Fibroblast of upper back skin (primary cell): Measurements from ENCODE around the gene MOB3A.
"Not testable (repeated sequence)": the region's sequence is repeated elsewhere in the genome, so short reads cannot be mapped to it uniquely, and the experiment has no call there.

Source experiments
- DNase-seq: peaks from one replicate; pipeline ENCODE4 v3.0.0-alpha.2; 2013

The MOB3A gene

GRCh38 chr19:2103045-2103707, 7.0 kb upstream of the MOB3A start:
- no peak for DNase-seq

GRCh38 chr19:2101417-2102335, 5.5 kb upstream of the MOB3A start:
- DNase-seq, result no peak

GRCh38 chr19:2100719-2101061, 4.6 kb upstream of the MOB3A start:
- no peak for DNase-seq

- no peak for DNase-seq
Measured at GRCh38 chr19:2099937-2100718, 4.0 kb upstream of the MOB3A start.

DNA sequence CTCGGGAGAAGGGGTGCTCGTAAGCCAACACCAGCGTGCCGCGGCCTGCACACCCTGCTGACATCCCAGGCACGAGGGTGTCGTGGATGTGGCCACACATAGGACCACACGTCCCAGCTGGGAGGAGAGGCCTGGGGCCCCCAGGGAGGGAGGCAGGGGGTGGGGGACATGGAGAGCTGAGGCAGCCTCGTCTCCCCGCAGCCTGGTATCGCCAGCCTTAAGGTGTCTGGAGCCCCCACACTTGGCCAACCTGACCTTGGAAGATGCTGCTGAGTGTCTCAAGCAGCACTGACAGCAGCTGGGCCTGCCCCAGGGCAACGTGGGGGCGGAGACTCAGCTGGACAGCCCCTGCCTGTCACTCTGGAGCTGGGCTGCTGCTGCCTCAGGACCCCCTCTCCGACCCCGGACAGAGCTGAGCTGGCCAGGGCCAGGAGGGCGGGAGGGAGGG, 3.0 kb upstream of the MOB3A start:
- no peak for DNase-seq

DNA sequence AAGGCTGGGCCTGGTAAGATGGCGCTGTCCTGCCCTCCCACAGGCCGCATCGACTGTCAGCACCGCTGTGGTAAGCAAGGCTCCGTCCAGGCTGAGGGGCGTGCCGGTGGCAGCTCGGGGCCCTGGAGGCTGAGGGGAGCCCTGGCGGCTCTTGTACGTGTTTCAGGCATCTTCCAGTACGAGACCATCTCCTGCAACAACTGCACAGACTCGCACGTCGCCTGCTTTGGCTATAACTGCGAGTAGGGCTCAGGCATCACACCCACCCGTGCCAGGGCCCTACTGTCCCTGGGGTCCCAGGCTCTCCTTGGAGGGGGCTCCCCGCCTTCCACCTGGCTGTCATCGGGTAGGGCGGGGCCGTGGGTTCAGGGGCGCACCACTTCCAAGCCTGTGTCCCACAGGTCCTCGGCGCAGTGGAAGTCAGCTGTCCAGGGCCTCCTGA, 1.8 kb upstream of the MOB3A start:
- no peak for DNase-seq

GRCh38 chr19:2097203-2097885, 1.2 kb upstream of the MOB3A start:
- no peak for DNase-seq

- peak; percentile 96 for DNase-seq
Measured at GRCh38 chr19:2096480-2097202, 515 bp upstream of the MOB3A start, which contains the start of gene IZUMO4. Gene IZUMO4, plus strand, starts transcription at chr19:2096915. Its CDS starts 31 bp downstream, at chr19:2096946.

DNA sequence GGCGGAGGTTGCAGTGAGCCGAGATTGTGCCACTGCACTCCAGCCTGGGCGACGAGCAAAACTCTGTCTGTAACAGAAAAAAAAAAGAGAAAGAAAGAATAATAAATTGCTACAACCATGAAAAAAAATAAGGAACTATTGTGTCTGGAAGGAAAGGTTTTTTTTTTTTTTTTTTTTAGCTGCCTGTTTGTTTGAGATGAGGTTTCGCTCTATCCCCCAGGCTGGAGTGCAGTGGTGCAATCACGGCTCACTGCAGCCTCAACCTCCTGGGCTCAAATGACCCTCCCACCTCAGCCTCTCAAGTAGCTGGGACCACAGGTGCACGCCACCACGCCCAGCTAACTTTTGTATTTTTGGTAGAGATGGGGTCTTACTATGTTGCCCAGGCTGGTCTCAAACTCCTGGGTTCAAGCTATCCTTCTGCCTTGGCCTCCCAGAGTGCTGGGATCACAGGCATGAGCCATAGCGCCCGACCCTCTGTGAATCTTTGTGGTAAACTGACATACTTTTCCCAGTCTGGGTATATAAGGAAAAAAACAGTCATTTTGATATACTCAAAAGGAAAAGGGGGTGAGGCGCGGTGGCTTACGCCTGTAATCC, 4.1 kb downstream of the MOB3A start:
- DNase-seq, result not testable (repeated sequence)

DNA sequence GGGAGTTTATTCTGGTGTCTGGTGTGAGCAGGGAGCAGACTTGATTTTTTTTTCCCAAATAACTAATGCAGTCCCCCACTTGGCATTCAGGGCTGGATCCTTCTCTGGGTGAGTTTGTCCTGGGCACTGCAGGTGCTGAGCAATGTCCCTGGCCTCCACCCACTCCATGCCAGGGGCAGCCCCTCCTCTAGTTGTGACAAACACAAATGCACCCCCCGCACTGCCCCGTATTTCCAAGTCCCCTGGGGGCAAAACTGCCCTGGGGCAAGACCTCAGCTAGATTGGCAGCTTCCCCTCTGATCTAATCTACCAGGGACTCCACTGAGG, 6.4 kb downstream of the MOB3A start:
- DNase-seq, result no peak

- no peak for DNase-seq
Measured at GRCh38 chr19:2089001-2089711, 7.0 kb downstream of the MOB3A start.

- DNase-seq, result no peak
Measured at GRCh38 chr19:2087621-2088100, 8.5 kb downstream of the MOB3A start.

DNA sequence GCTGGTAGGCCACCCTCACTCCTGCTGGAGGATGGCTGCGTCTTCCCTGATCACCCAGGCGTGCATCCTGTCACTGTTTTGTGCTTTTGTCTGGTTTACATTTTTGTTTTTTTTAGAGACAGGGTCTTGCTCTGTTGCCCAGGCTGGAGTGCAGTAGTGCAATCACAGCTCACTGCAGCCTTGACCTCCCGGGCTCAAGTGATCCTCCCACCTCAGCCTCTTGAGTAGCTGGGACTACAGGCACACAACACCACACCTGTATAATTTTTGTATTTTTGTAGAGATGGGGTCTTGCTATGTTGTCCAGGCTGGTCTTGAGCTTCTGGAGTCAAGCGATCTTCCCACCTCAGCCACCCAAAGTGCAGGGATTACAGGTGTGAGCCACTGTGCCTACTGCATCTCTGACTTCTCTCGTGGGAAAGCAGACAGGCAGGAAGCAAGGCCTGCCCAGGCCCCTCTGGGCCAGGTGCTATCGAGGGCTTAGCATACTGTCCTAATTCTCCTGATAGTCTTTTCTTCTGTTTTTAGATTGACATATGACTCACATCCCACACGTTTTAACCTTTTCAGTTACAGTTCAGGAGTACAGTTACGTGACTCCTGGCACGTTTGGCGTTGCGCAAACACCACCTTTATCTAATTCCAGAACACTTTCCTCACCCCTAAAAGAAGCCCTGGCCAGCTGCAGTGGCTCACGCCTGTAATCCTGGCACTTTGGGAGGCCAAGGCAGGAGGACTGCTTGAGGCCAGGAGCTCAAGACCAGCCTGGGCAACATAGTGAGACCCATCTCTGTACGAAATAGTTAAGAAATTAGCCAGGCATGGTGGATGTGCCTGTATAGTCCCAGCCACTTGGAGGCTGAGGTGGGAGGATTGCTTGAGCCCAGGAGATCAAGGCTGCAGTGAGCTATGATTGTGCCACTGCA, 9.2 kb downstream of the MOB3A start:
- peak; percentile 16 for DNase-seq

DNA sequence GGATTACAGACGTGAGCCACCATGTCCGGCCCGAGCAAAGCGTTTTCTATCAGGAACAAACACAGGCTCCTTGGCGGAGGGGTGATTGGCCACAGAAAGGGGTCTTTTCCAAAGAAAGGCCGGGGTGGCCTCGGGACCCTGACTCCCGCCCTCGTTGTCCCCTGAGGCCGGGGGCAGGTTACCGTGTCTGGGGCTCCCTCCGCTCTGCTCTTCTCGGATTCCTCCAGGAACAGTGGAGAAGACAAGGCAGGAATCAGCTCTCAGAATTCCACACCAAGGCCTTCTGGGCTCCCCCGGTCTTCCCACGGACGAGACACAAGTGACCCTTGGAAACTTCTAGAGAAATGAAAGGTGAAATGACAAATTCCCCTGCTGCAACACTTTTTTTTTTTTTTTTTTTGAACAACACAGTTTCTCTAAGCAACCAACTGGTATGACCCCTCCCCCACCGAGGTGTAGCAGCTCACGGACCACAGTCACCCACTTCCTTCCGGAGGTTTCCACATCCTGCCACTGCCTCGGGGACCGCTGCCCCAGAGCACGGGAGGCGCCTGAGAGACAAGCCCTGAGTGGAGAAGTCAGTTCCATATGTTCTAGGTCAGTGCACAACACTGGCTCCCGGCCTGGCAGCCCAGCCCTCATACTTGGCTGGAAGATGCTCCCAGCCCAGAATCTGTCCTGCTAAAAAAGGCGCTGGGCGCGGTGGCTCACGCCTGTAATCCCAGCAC, 11.0 kb downstream of the MOB3A start:
- DNase-seq, result no peak

DNA sequence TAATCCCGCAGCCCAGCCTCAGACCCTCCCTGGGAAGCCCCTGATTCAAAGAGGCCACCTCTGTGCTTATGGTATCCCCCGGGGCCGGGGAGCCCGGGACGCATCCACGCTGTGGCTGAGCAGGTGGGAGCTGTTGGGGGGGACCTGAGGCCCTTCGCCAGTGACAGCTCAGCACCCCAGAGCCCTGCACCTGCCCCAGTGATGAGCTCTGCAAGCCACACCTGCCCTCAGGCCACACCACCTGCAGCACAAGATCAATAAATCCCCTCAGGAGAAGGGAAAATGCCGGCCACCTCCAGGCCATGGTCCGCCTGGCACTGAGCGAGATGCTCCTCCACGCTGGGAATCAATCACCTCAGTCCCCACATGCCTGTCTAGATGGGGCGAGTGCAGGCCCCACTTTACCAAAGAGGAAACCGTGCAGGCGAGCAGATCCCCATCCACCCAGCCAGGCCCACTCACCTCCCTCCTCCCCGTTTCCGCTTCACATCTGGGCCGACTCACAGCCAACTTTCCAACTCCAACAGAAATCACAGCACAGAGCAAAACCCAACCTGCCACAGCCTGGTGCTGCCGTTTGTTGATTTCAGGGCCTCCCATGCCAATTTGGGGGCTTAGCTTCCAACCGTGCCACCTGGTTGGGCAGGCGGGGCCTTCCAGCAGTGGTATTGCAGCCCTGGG, 12.8 kb downstream of the MOB3A start:
- no peak for DNase-seq

DNA sequence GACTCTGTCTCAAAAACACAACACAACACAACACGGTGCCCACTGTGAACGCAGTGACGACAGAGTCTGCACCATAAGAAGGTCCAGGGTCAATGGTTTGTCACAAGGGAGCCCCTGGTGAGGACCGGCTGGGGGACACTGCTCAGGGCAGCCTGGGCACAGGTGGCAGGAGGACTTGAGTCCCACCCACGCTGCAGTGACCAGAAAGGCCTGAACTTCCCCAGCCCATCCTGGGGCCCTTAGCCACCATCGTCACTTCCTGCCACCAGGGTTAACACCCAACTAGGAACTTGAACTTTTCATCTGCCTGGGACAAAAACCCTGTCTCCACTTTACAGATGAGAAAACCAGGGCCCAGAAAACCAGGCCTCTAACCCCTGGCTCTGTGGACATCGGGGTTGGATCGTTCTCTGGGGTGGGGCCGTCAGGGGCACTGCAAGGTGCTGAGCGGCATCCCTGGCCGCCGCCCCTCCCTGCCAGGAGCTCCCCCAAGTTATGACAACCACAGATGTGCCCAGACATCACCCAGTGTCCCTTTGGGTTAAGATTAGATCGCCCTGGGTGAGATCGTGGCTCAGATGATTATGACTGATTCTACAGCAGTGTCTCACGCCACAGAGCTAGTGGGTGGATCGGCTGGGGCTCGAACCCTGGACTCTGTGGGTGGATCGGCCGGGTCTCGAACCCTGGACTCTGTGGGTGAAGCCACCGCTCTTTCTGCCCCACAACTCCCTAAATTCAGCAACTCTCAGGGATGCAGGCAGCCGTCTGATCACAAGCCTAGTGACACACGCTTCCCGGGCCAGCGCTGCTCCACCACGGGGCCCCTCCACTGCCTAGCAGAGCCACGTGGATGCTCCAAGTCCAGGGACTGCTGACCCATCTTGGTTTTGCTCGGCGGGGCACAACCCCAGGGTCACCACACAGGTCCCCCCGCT, 14.0 kb downstream of the MOB3A start:
- DNase-seq, result no peak

GRCh38 chr19:2080336-2080988, 15.7 kb downstream of the MOB3A start:
- no peak for DNase-seq
